Activated B cell treated with CpG ODN at 0.5 μM for 24 hours (primary cell): Measurements from ENCODE around the gene SH3GLB2. TPM values are rescaled to one million over a fixed set of nuclear protein-coding genes. Genes with fewer than 3 reads are reported as not detected.

Experiments
- ATAC-seq: fragments of 200-7000 bp; cut with Tn5 transposase; one replicate; pipeline ENCODE4 v1.10.0; 2021; ENCODE audit warnings: low read depth, mild to moderate bottlenecking, moderate library complexity
- CTCF ChIA-PET: fragments of 350-600 bp; sonication (Branson Sonifier 250); formaldehyde crosslinking; loops from one replicate; lab custom pipeline; 2021; ENCODE audit warnings: antibody characterized with exemption; lab: Charles Lee
- POLR2A ChIA-PET: fragments of 350-600 bp; sonication (Branson Sonifier 250); formaldehyde crosslinking; loops from one replicate; lab custom pipeline; 2021; ENCODE audit warnings: antibody characterized with exemption; lab: Charles Lee
- DNase-seq: peaks from one replicate; pipeline ENCODE4 v3.0.0; 2022
- H3K27ac Mint-ChIP-seq: one replicate; pipeline ENCODE4 v1.8.0; 2020; ENCODE audit warnings: mixed read lengths
- H3K27me3 Mint-ChIP-seq: one replicate; pipeline ENCODE4 v1.8.0; 2021; ENCODE audit warnings: mixed read lengths
- H3K36me3 Mint-ChIP-seq: one replicate; pipeline ENCODE4 v1.8.0; 2021; ENCODE audit warnings: low read depth, mixed read lengths
- H3K4me1 Mint-ChIP-seq: one replicate; pipeline ENCODE4 v1.8.0; 2021; ENCODE audit warnings: mixed read lengths
- H3K4me3 Mint-ChIP-seq: one replicate; pipeline ENCODE4 v1.8.0; 2020; ENCODE audit warnings: mild to moderate bottlenecking, mixed read lengths
- H3K9me3 Mint-ChIP-seq: one replicate; pipeline ENCODE4 v1.8.0; 2020; ENCODE audit warnings: mixed read lengths
- intact Hi-C: fragments of 100-400 bp; cut with micrococcal nuclease; formaldehyde crosslinking; loops from one replicate; pipeline ENCODE4 v1.15.1; 2024
- total RNA-seq: library from RNA; stranded (reverse); gene quantifications from 2 replicates; pipeline ENCODE4 v1.2.3, GENCODE V29; 2022
- TF ChIP-seq, protein P1 (sequence below): fragments of 200-600 bp; IDR thresholded peaks from one replicate; pipeline ENCODE4 v1.8.0; 2022; ENCODE audit warnings: antibody characterized with exemption, mild to moderate bottlenecking

The SH3GLB2 gene
- total RNA-seq, 1 donor from 2014 or later, result 62.9 TPM

- Mint-ChIP-seq H3K27ac (no peak overlapping the region), H3K9me3 (no peaks in the 10 kb centered on the region), H3K27me3 (no peaks in the 10 kb centered on the region), H3K4me3 (no peak overlapping the region), H3K36me3 (peaks cover 50% of the 10 kb centered on the region), H3K4me1 (peaks cover 6% of the 10 kb centered on the region)
- ChIA-PET CTCF (no interaction called here), POLR2A (no interaction called here)
- intact Hi-C loops, result no loop called here
- no peak for DNase-seq
- TF ChIP-seq, protein P1, sequence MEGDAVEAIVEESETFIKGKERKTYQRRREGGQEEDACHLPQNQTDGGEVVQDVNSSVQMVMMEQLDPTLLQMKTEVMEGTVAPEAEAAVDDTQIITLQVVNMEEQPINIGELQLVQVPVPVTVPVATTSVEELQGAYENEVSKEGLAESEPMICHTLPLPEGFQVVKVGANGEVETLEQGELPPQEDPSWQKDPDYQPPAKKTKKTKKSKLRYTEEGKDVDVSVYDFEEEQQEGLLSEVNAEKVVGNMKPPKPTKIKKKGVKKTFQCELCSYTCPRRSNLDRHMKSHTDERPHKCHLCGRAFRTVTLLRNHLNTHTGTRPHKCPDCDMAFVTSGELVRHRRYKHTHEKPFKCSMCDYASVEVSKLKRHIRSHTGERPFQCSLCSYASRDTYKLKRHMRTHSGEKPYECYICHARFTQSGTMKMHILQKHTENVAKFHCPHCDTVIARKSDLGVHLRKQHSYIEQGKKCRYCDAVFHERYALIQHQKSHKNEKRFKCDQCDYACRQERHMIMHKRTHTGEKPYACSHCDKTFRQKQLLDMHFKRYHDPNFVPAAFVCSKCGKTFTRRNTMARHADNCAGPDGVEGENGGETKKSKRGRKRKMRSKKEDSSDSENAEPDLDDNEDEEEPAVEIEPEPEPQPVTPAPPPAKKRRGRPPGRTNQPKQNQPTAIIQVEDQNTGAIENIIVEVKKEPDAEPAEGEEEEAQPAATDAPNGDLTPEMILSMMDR, result no peak
- no peak for ATAC-seq
Observed at GRCh38 chr9:129011170-129011569, 17.0 kb downstream of the SH3GLB2 start.

DNA sequence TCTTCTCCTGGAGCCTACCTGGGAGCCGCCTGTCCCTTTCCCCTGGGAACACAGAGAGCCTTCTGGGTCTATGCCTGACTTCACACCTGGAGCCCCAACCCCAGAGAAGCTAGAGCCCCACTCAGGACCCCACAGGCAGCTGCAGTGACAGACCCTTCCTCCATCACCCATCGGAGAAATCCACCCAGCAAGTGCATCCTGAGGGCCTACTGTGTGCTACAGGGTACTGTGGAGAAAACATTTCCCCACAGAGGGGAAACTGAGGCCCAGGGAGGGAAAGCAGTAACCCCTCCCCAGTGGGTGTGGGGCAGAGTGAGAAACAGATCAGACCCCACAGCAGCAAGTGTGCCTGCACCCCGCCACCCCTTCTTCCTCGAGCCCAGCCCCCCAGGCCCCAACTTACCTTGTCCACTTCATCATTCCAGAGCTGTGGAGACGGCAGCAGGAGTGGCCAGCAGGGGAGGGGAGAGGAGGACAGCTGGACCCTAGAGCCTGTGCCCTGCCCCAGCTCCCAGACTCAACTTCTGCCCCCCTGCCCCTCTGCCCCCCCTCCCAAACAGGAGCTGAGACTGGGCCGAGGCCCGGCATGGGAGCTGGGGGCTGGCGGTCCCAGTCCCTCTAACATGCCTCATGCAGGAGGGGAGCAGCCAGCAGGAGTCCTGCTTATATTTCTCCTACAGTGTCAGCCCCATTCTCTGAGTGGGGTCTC, 17.7 kb downstream of the SH3GLB2 start:
- Mint-ChIP-seq H3K9me3 (no peaks in the 10 kb centered on the region), H3K36me3 (peaks cover 55% of the 10 kb centered on the region), H3K4me1 (peaks cover 6% of the 10 kb centered on the region), H3K4me3 (no peak overlapping the region), H3K27ac (no peak overlapping the region), H3K27me3 (no peaks in the 10 kb centered on the region)
- no peak for DNase-seq
- CTCF ChIA-PET, result no interaction called here
- POLR2A ChIA-PET, result no interaction called here
- TF ChIP-seq, protein P1, result no peak
- ATAC-seq, result no peak
- intact Hi-C loops, result no loop called here

DNA sequence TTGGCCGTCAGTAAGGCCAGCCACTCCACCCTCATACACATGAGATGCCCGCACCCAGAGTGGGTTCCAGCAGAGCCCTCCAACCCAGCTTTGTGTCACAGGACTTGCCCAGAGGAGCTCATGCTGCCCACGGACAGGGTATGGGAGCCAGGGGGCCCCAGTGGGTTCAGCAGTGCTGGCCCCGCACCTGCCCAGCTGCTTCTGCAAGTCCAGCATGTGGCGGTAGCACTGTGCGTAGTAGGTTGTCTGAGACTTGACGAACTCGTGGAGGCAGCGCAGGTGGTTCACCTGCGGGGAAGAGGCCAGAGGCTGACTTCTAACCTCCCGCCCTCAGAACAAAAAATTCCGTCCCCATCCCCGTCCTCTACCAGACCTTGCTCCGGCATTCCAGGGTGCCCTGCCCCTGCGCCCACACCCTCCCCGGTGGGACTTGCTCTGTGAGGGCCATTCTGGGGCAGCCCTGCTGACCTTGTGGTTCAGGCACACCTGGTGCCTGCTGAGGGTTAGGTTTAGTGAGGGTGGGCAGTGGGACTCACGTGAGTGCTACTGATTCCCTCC, 18.5 kb downstream of the SH3GLB2 start:
- intact Hi-C loops, result loop anchor here (5.0 kb wide), 1 partner anchor 773 kb away; no protein-coding TSS in a partner anchor
- POLR2A ChIA-PET, result no interaction called here
- H3K4me3 Mint-ChIP-seq, result no peak overlapping the region

DNA sequence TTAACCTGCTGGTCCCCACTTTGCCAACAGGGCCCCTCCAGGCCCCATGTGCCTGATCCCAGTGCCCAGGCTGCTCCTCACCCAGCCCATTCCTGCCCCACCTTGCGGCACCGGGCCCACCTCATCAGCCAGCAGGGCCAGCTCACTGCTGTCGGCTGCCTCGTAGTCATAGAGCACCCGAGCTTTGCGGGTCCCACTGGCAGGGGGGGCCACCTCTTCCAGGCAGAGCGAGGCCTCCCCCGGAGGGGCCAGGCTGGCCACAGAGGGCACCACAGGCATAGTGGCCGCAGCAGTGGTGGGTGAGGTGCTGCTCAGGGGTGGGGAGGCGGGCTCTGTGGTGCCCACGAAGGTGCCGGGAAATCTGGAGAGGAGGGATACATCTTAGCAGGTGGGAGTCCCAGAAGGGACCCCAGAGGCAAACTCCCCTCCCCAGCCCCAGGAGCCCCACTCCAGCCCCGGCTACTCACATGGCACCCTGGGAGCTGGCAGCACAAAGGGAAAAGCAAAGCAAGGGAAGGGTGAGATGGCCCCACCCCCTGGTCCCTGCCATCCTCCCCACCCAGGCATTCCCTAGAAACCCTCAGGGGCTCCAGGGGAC, 19.0 kb downstream of the SH3GLB2 start:
- ATAC-seq (no peak), DNase-seq (no peak)
- intact Hi-C loops, result loop anchor here (5.0 kb wide), 1 partner anchor 773 kb away; no protein-coding TSS in a partner anchor
- Mint-ChIP-seq H3K36me3 (peaks cover 56% of the 10 kb centered on the region), H3K27ac (no peak overlapping the region), H3K4me1 (peaks cover 6% of the 10 kb centered on the region), H3K27me3 (no peaks in the 10 kb centered on the region), H3K9me3 (no peaks in the 10 kb centered on the region), H3K4me3 (no peak overlapping the region)
- CTCF ChIA-PET, result no interaction called here
- POLR2A ChIA-PET, result no interaction called here
- TF ChIP-seq, protein P1, result no peak

More for the DNA sequence above, 18.5 kb downstream of the SH3GLB2 start:
- DNase-seq, result no peak
- Mint-ChIP-seq H3K27me3 (no peaks in the 10 kb centered on the region), H3K36me3 (peaks cover 57% of the 10 kb centered on the region), H3K9me3 (no peaks in the 10 kb centered on the region), H3K4me1 (peaks cover 6% of the 10 kb centered on the region), H3K27ac (no peak overlapping the region)
- TF ChIP-seq, protein P1, result no peak
- no peak for ATAC-seq
- CTCF ChIA-PET, result no interaction called here

- Mint-ChIP-seq H3K4me3 (no peak overlapping the region), H3K27me3 (no peaks in the 10 kb centered on the region), H3K27ac (no peak overlapping the region), H3K9me3 (no peaks in the 10 kb centered on the region), H3K4me1 (peaks cover 6% of the 10 kb centered on the region), H3K36me3 (peaks cover 59% of the 10 kb centered on the region)
- ChIA-PET POLR2A (interaction anchor here (0.5 kb wide), 1 partner anchor 11 kb away, joined by 3 read pairs; no protein-coding TSS in a partner anchor), CTCF (no interaction called here)
- TF ChIP-seq, protein P1, result no peak
- ATAC-seq, result no peak
- DNase-seq, result no peak
- intact Hi-C loops, result loop anchor here (5.0 kb wide), 1 partner anchor 774 kb away; no protein-coding TSS in a partner anchor
Observed at GRCh38 chr9:129008469-129008965, 19.6 kb downstream of the SH3GLB2 start.
